Mammary epithelial cell (primary cell): ENCODE data around the gene SLC17A7.

Source experiments
- EZH2 ChIP-seq: IDR thresholded peaks from 2 replicates; pipeline ENCODE4 v1.6.1; 2012; ENCODE audit warnings: low read length, inconsistent platforms, borderline replicate concordance
- TF ChIP-seq, protein P1 (sequence below), 2 donors: IDR thresholded peaks in 1 of 2; conservative IDR thresholded peaks in 1 of 2; 2 replicates each; pipeline ENCODE4 v1.5.1; 2011 to 2012; ENCODE audit warnings: inconsistent platforms in 2 of 2, low read length in 2 of 2, mild to moderate bottlenecking in 2 of 2, control low read depth in 1 of 2, low read depth in 1 of 2; ENCODE audit not compliant: insufficient read depth in 1 of 2; ENCODE audit errors: extremely low read depth in 1 of 2

DNA sequence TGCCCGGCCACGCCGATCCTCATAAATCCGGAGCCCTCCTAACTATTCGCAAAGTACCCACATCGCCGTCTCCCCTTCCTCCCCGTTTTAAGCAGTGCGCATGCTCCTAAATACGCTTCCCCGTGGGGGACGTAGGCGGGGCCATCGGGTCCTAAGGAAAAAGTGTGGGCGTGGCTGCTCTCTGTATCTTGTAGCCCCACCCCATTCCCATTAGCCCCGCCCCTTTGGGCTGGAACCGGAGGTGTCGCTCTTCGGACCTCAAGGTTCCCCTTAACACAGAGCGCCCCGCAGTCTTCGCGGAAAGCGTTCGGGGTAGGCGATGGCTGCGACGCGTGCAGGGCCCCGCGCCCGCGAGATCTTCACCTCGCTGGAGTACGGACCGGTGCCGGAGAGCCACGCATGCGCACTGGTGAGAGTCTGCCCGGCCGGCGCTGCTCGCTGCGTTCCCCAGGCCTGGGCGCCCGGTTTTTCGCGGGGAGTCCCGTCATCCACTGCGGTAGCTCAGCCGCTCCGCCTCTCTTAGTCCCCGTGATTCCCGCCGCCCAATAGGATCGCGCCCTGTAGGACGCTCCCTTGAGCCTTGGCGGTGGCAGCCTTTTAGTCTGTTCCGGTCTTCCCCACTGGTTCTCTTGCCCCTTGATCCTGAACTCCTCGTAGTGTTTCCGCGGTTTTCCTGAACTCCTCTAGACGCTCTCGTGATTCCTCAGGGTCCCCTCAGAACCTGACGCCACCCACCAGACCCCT lies 11.9 kb upstream of the SLC17A7 start, which contains the start of gene ALDH16A1:
- TF ChIP-seq, protein P1, sequence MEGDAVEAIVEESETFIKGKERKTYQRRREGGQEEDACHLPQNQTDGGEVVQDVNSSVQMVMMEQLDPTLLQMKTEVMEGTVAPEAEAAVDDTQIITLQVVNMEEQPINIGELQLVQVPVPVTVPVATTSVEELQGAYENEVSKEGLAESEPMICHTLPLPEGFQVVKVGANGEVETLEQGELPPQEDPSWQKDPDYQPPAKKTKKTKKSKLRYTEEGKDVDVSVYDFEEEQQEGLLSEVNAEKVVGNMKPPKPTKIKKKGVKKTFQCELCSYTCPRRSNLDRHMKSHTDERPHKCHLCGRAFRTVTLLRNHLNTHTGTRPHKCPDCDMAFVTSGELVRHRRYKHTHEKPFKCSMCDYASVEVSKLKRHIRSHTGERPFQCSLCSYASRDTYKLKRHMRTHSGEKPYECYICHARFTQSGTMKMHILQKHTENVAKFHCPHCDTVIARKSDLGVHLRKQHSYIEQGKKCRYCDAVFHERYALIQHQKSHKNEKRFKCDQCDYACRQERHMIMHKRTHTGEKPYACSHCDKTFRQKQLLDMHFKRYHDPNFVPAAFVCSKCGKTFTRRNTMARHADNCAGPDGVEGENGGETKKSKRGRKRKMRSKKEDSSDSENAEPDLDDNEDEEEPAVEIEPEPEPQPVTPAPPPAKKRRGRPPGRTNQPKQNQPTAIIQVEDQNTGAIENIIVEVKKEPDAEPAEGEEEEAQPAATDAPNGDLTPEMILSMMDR (conservative IDR thresholded peaks at IDR 0.05 in 1 of 2, IDR thresholded peaks at IDR 0.05 in 1 of 2; ENCODE audit: extremely low read depth in 1 of 2, insufficient read depth in 1 of 2, low read depth in 1 of 2, low read length in 2 of 2) = no peak
- no peak for TF ChIP-seq EZH2
